GM23248 (cell line): ENCODE data around the gene GALNT18. TPM values are rescaled to one million over a fixed set of nuclear protein-coding genes. Genes with fewer than 3 reads are reported as not detected.

Experiments
- DNase-seq: peaks from one replicate; pipeline ENCODE4 v3.0.0-alpha.2; 2015
- H2AFZ ChIP-seq: fragments of 200-600 bp; sonication (generic); 2 replicates; pipeline ENCODE4 v1.6.1; 2016; ENCODE audit warnings: antibody characterized with exemption
- H3F3A ChIP-seq: fragments of 200-600 bp; sonication (generic); 2 replicates; pipeline ENCODE4 v1.6.1; 2016; ENCODE audit warnings: mild to moderate bottlenecking, antibody characterized with exemption, mixed run types; ENCODE audit not compliant: insufficient read depth
- H3K27ac ChIP-seq: fragments of 200-600 bp; sonication (generic); 2 replicates; pipeline ENCODE4 v1.5.1; 2016; ENCODE audit warnings: mild to moderate bottlenecking
- H3K27me3 ChIP-seq: fragments of 200-600 bp; sonication (generic); replicated peaks from 2 replicates; pipeline ENCODE4 v1.6.1; 2016; ENCODE audit warnings: mild to moderate bottlenecking; ENCODE audit not compliant: insufficient read depth
- H3K36me3 ChIP-seq: fragments of 200-600 bp; sonication (generic); 2 replicates; pipeline ENCODE4 v1.6.1; 2016; ENCODE audit warnings: low read depth, mild to moderate bottlenecking
- H3K4me1 ChIP-seq: fragments of 200-600 bp; sonication (generic); 2 replicates; pipeline ENCODE4 v1.6.1; 2016; ENCODE audit warnings: mild to moderate bottlenecking; ENCODE audit not compliant: insufficient read depth
- H3K4me2 ChIP-seq: fragments of 200-600 bp; sonication (generic); one replicate; pipeline ENCODE4 v1.6.1; 2016; ENCODE audit warnings: mild to moderate bottlenecking; ENCODE audit not compliant: unreplicated experiment
- H3K4me3 ChIP-seq: fragments of 200-600 bp; sonication (generic); 2 replicates; pipeline ENCODE4 v1.5.1; 2016; ENCODE audit warnings: mild to moderate bottlenecking
- H3K79me2 ChIP-seq: fragments of 200-600 bp; sonication (generic); 2 replicates; pipeline ENCODE4 v1.6.1; 2016; ENCODE audit warnings: mild to moderate bottlenecking; ENCODE audit not compliant: insufficient read depth
- H3K9ac ChIP-seq: fragments of 200-600 bp; sonication (generic); 2 replicates; pipeline ENCODE4 v1.6.1; 2016; ENCODE audit warnings: mild to moderate bottlenecking
- H3K9me2 ChIP-seq: fragments of 200-600 bp; sonication (generic); 2 replicates; pipeline ENCODE4 v1.6.1; 2016; ENCODE audit warnings: mixed run types, mild to moderate bottlenecking, moderate library complexity; ENCODE audit not compliant: insufficient read depth
- H3K9me3 ChIP-seq: fragments of 200-600 bp; sonication (generic); one replicate; pipeline ENCODE4 v1.6.1; 2017; ENCODE audit warnings: low read depth
- H4K20me1 ChIP-seq: fragments of 200-600 bp; sonication (generic); 2 replicates; pipeline ENCODE4 v1.6.0; 2016; ENCODE audit not compliant: insufficient read depth
- EZH2 ChIP-seq: fragments of 200-600 bp; sonication (generic); IDR thresholded peaks from 2 replicates; pipeline ENCODE4 v1.6.1; 2018; ENCODE audit warnings: antibody characterized with exemption, mild to moderate bottlenecking; ENCODE audit not compliant: insufficient read depth, poor library complexity, severe bottlenecking
- EZH2phosphoT487 ChIP-seq: fragments of 200-600 bp; sonication (generic); IDR thresholded peaks from 2 replicates; pipeline ENCODE4 v1.6.1; 2018; ENCODE audit warnings: antibody characterized with exemption, moderate library complexity, mild to moderate bottlenecking, low read depth; ENCODE audit not compliant: insufficient read depth
- WGBS, 2 experiments: methylation state at CpG; one replicate each; pipeline ENCODE4 v1.1.6; 2015 to 2017; ENCODE audit warnings: low lambda C conversion rate in 2 of 2, low coverage in 1 of 2; ENCODE audit errors: missing lambda C conversion rate in 2 of 2; 5-methylcytosine and 5-hydroxymethylcytosine counted together
- in situ Hi-C: fragments of 300-500 bp; cut with MboI; formaldehyde crosslinking; loops from 2 replicates; pipeline ENCODE4 v1.15.0; 2020
- polyA plus RNA-seq: library from polyadenylated mRNA; unstranded; fragments of >200 nt; fragmentation: Nextera tagmentation; extraction: Ambion mirVana; gene quantifications from 2 replicates; pipeline ENCODE4 v1.2.1, GENCODE V29; 2016
- total RNA-seq: library from RNA; depleted of rRNA; stranded (reverse); fragments of >200 nt; shearing (Covaris generic); gene quantifications from 2 replicates; pipeline ENCODE4 v1.2.3, GENCODE V29; 2014

GALNT18 gene
- total and polyA plus RNA-seq, 2 experiments from 2014 or later = 4.1 to 5.6 TPM

DNA sequence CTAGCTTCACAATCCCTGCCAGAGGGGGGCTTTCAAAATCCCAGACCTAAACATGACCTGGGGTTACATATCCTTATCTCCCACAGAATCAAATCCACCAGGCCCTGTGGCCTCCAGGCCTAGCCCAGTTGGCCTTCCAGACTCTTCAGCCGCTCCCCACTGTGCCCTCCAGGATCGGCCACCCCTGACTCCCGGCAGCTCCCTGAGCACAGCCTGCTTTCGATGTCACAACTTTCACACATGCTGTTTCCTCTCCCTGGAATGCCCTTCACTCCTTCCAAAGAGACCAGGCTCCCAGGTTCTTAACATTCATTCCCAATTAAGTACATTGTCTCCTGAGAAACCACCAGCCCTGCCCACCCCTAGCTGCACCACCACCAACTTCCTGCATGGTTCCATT, 331.5 kb downstream of the GALNT18 start:
- in situ Hi-C loops = no loop called here
- Histone ChIP-seq H2AFZ (no peak overlapping the region), H3K9me3 (no peaks in the 10 kb centered on the region), H3F3A (no peaks in the 10 kb centered on the region), H3K9ac (no peak overlapping the region), H4K20me1 (no peaks in the 10 kb centered on the region), H3K27me3 (peaks cover 15% of the 10 kb centered on the region), H3K4me3 (no peak overlapping the region), H3K4me1 (no peaks in the 10 kb centered on the region), H3K9me2 (no peaks in the 10 kb centered on the region), H3K79me2 (no peaks in the 10 kb centered on the region), H3K36me3 (no peaks in the 10 kb centered on the region), H3K27ac (no peak overlapping the region), H3K4me2 (no peak overlapping the region)
- TF ChIP-seq EZH2phosphoT487 (no peak), EZH2 (no peak)
- DNase-seq = no peak
- 82 to 91% methylated on average over 4 of the region's 4 CpGs for WGBS, 2 experiments

GRCh38 chr11:11289669-11290068, 332.1 kb downstream of the GALNT18 start:
- Histone ChIP-seq H3K9ac (no peak overlapping the region), H3K4me3 (no peak overlapping the region), H3K9me2 (no peaks in the 10 kb centered on the region), H4K20me1 (no peaks in the 10 kb centered on the region), H3K9me3 (no peaks in the 10 kb centered on the region), H3K36me3 (no peaks in the 10 kb centered on the region), H3K4me2 (no peak overlapping the region), H3F3A (no peaks in the 10 kb centered on the region), H2AFZ (no peak overlapping the region), H3K4me1 (no peaks in the 10 kb centered on the region), H3K79me2 (no peaks in the 10 kb centered on the region), H3K27me3 (peaks cover 15% of the 10 kb centered on the region), H3K27ac (no peak overlapping the region)
- WGBS, 2 experiments = 38 to 44% methylated on average over 1 of the region's 1 CpG
- TF ChIP-seq EZH2phosphoT487 (no peak), EZH2 (no peak)
- DNase-seq = no peak
- in situ Hi-C loops = no loop called here

GRCh38 chr11:11288972-11289616, 332.7 kb downstream of the GALNT18 start:
- H3K27ac ChIP-seq = no peak overlapping the region
- no peaks in the 10 kb centered on the region for H3K9me3 ChIP-seq
- no peak overlapping the region for H2AFZ ChIP-seq
- TF ChIP-seq EZH2 (no peak), EZH2phosphoT487 (no peak)
- H3K4me3 ChIP-seq = no peak overlapping the region
- no peak overlapping the region for H3K4me2 ChIP-seq
- no peak overlapping the region for H3K9ac ChIP-seq
- no peaks in the 10 kb centered on the region for H3K9me2 ChIP-seq
- in situ Hi-C loops = no loop called here
- H3K79me2 ChIP-seq = no peaks in the 10 kb centered on the region
- peaks cover 15% of the 10 kb centered on the region for H3K27me3 ChIP-seq
- 40 to 47% methylated on average over 7 of the region's 7 CpGs for WGBS, 2 experiments
- H3K4me1 ChIP-seq = no peaks in the 10 kb centered on the region
- H4K20me1 ChIP-seq = no peaks in the 10 kb centered on the region
- no peaks in the 10 kb centered on the region for H3F3A ChIP-seq
- no peak for DNase-seq
- H3K36me3 ChIP-seq = no peaks in the 10 kb centered on the region

GRCh38 chr11:11284481-11284880, 337.3 kb downstream of the GALNT18 start:
- in situ Hi-C loops = no loop called here
- no peak overlapping the region for H3K4me2 ChIP-seq
- no peaks in the 10 kb centered on the region for H4K20me1 ChIP-seq
- 45% methylated on average over 4 of the region's 4 CpGs for WGBS, 2 experiments
- no peaks in the 10 kb centered on the region for H3K9me2 ChIP-seq
- no peaks in the 10 kb centered on the region for H3F3A ChIP-seq
- no peak overlapping the region for H3K4me3 ChIP-seq
- no peak overlapping the region for H2AFZ ChIP-seq
- H3K9me3 ChIP-seq = no peaks in the 10 kb centered on the region
- H3K9ac ChIP-seq = no peak overlapping the region
- TF ChIP-seq EZH2 (no peak), EZH2phosphoT487 (no peak)
- no peak overlapping the region for H3K27ac ChIP-seq
- H3K4me1 ChIP-seq = 0 out of 2 replicates have a peak, but pooled peaks cover 3% of the 10 kb centered on the region
- H3K79me2 ChIP-seq = no peaks in the 10 kb centered on the region
- H3K36me3 ChIP-seq = no peaks in the 10 kb centered on the region
- no peak for DNase-seq
- peaks cover 15% of the 10 kb centered on the region for H3K27me3 ChIP-seq
